Parathyroid adenoma (tissue), 2 donors: ENCODE data around the gene USP36.
A peak's percentile ranks its signal among the peaks of the same experiment; 100 is the strongest.

Experiments used
- H2AFZ ChIP-seq: fragments of 300-600 bp; sonication (generic); one replicate; pipeline ENCODE4 v1.7.0; 2017; ENCODE audit warnings: antibody characterized with exemption, mild to moderate bottlenecking
- H3K27ac ChIP-seq: fragments of 300-600 bp; sonication (generic); one replicate; pipeline ENCODE4 v1.7.0; 2017
- H3K27me3 ChIP-seq: fragments of 300-600 bp; sonication (generic); one replicate; pipeline ENCODE4 v1.7.0; 2017; ENCODE audit warnings: low read length; ENCODE audit not compliant: control insufficient read depth, insufficient read depth
- H3K36me3 ChIP-seq: fragments of 300-600 bp; sonication (generic); one replicate; pipeline ENCODE4 v1.7.0; 2017; ENCODE audit warnings: low read length; ENCODE audit not compliant: control insufficient read depth, insufficient read depth
- H3K4me1 ChIP-seq: fragments of 300-600 bp; sonication (generic); one replicate; pipeline ENCODE4 v1.7.0; 2017; ENCODE audit warnings: control low read depth
- H3K4me2 ChIP-seq: fragments of 300-600 bp; sonication (generic); one replicate; pipeline ENCODE4 v1.7.0; 2017; ENCODE audit warnings: low read length
- H3K4me3 ChIP-seq: fragments of 300-600 bp; sonication (generic); one replicate; pipeline ENCODE4 v1.7.0; 2017; ENCODE audit warnings: low read depth, low read length
- H3K79me2 ChIP-seq: fragments of 300-600 bp; sonication (generic); one replicate; pipeline ENCODE4 v1.7.0; 2017; ENCODE audit warnings: control low read depth
- H3K9ac ChIP-seq: fragments of 300-600 bp; sonication (generic); one replicate; pipeline ENCODE4 v1.7.0; 2017; ENCODE audit warnings: mild to moderate bottlenecking
- H3K9me3 ChIP-seq: fragments of 300-600 bp; sonication (generic); one replicate; pipeline ENCODE4 v1.7.0; 2017; ENCODE audit warnings: low read length; ENCODE audit not compliant: control insufficient read depth
- CTCF ChIP-seq: fragments of 300-600 bp; sonication (generic); IDR thresholded peaks from one replicate; pipeline ENCODE4 v1.7.0; 2017; ENCODE audit warnings: antibody characterized with exemption, mild to moderate bottlenecking
- donor health status: primary hyperparathyroidism.

Gene USP36

GRCh38 chr17:78763561-78763960 is 77.1 kb downstream of the USP36 start:
- Histone ChIP-seq H3K27me3 (no peaks in the 10 kb centered on the region), H3K79me2 (peaks cover 18% of the 10 kb centered on the region), H3K27ac (no peak overlapping the region), H2AFZ (no peak overlapping the region), H3K36me3 (no peaks in the 10 kb centered on the region), H3K4me1 (no peaks in the 10 kb centered on the region), H3K4me2 (no peak overlapping the region), H3K4me3 (no peak overlapping the region), H3K9ac (no peak overlapping the region), H3K9me3 (no peaks in the 10 kb centered on the region)
- TF ChIP-seq CTCF = no peak

- no peak for TF ChIP-seq CTCF
- no peak overlapping the region for H3K4me3 ChIP-seq
- peak overlapping the region; percentile 38 for H3K27ac ChIP-seq
- H2AFZ ChIP-seq = no peak overlapping the region
- H3K4me1 ChIP-seq = no peaks in the 10 kb centered on the region
- H3K4me2 ChIP-seq = no peak overlapping the region
- H3K9me3 ChIP-seq = no peaks in the 10 kb centered on the region
- H3K27me3 ChIP-seq = no peaks in the 10 kb centered on the region
- H3K36me3 ChIP-seq = no peaks in the 10 kb centered on the region
- peaks cover 18% of the 10 kb centered on the region for H3K79me2 ChIP-seq
- H3K9ac ChIP-seq = no peak overlapping the region
Observed at GRCh38 chr17:78761789-78762406, 78.7 kb downstream of the USP36 start.

- H3K27ac ChIP-seq = no peak overlapping the region
Observed at GRCh38 chr17:78759969-78760352, 80.7 kb downstream of the USP36 start.

GRCh38 chr17:78759203-78759968 is 81.2 kb downstream of the USP36 start:
- H3K27me3 ChIP-seq = no peaks in the 10 kb centered on the region
- no peaks in the 10 kb centered on the region for H3K4me1 ChIP-seq
- TF ChIP-seq CTCF = no peak
- no peaks in the 10 kb centered on the region for H3K9me3 ChIP-seq
- no peak overlapping the region for H3K4me3 ChIP-seq
- H3K4me2 ChIP-seq = peak overlapping the region; percentile 6
- no peaks in the 10 kb centered on the region for H3K36me3 ChIP-seq
- no peak overlapping the region for H2AFZ ChIP-seq
- peaks cover 19% of the 10 kb centered on the region for H3K79me2 ChIP-seq
- no peak overlapping the region for H3K9ac ChIP-seq
- H3K27ac ChIP-seq = no peak overlapping the region

More at GRCh38 chr17:78759969-78760352, 80.7 kb downstream of the USP36 start:
- H3K4me1 ChIP-seq = no peaks in the 10 kb centered on the region
- H3K9me3 ChIP-seq = no peaks in the 10 kb centered on the region
- H3K27me3 ChIP-seq = no peaks in the 10 kb centered on the region
- TF ChIP-seq CTCF = no peak
- no peak overlapping the region for H2AFZ ChIP-seq
- no peak overlapping the region for H3K9ac ChIP-seq
- no peak overlapping the region for H3K4me3 ChIP-seq
- no peaks in the 10 kb centered on the region for H3K36me3 ChIP-seq
- H3K4me2 ChIP-seq = peak overlapping the region; percentile 6
- H3K79me2 ChIP-seq = peaks cover 23% of the 10 kb centered on the region
